K562 (cell line): ENCODE data around the gene MTCL3.

Experiments used
- ATAC-seq: fragments of 200-7000 bp; cut with Tn5 transposase; 3 replicates; pipeline ENCODE4 v1.9.1; 2020; ENCODE audit warnings: moderate library complexity
- BruUV-seq: library from RNA; stranded (reverse); fragments of 400-500 nt; replicated peaks from 2 replicates; lab custom pipeline; 2021; lab: Mats Ljungman, UMichigan
- CTCF ChIA-PET: fragments of 300-600 bp; formaldehyde crosslinking; extraction: SDS; loops from one replicate; lab custom pipeline; 2021; ENCODE audit warnings: low intra/inter-chr PET ratio; lab: Yijun Ruan, JAX
- POLR2A ChIA-PET: fragments of 300-600, 350-650 bp; sonication (Branson Sonifier 250); formaldehyde crosslinking; extraction: SDS; loops from one replicate; lab custom pipeline; 2021; ENCODE audit warnings: antibody characterized with exemption, inconsistent platforms; lab: Yijun Ruan, JAX
- DNase-seq, 4 experiments: peaks; one replicate each; pipeline versions ENCODE4 v3.0.0 to v3.0.0-alpha.2; 2011 to 2018; ENCODE audit warnings: low spot score in 3 of 4, mixed read lengths in 3 of 4; ENCODE audit errors: extremely low read depth in 1 of 4
- FAIRE-seq: peaks from 2 replicates; lab custom pipeline; 2011; peaks lifted over from hg19 to GRCh38; lab: Jason Lieb, UNC
- H2AFZ ChIP-seq: 2 replicates; pipeline ENCODE4 v1.6.0; 2011; ENCODE audit warnings: low read depth, low read length, control low read depth, inconsistent platforms
- H3K27ac ChIP-seq: fragments of 200-600 bp; 3 replicates; pipeline ENCODE4 v1.8.0; 2011; ENCODE audit warnings: low read depth, mild to moderate bottlenecking, control low read depth, inconsistent platforms, low read length, moderate library complexity, mixed read lengths; ENCODE audit errors: extremely low read depth
- H3K27me3 ChIP-seq, 2 experiments: fragments of 300-600 bp in 1 of 2; 2 replicates in 1 of 2; 3 replicates in 1 of 2; pipeline versions ENCODE4 v1.6.0 to v1.8.0; 2011; ENCODE audit warnings: inconsistent platforms in 2 of 2, low read length in 2 of 2, mild to moderate bottlenecking in 1 of 2, mixed read lengths in 1 of 2, moderate library complexity in 1 of 2; ENCODE audit not compliant: control insufficient read depth in 2 of 2, insufficient read depth in 2 of 2
- H3K36me3 ChIP-seq: fragments of 300-600 bp; 3 replicates; pipeline ENCODE4 v1.8.0; 2011; ENCODE audit warnings: mild to moderate bottlenecking, low read length, inconsistent platforms; ENCODE audit not compliant: control insufficient read depth, insufficient read depth
- H3K4me1 ChIP-seq, 2 experiments: fragments of 200-600 bp in 1 of 2; replicated peaks in 1 of 2; 2 replicates in 1 of 2; 3 replicates in 1 of 2; pipeline versions ENCODE4 v1.5.1 to v1.8.0; 2011; ENCODE audit warnings: inconsistent platforms in 2 of 2, low read length in 2 of 2, mild to moderate bottlenecking in 1 of 2, mixed read lengths in 1 of 2, moderate library complexity in 1 of 2; ENCODE audit not compliant: control insufficient read depth in 2 of 2, insufficient read depth in 2 of 2
- H3K4me2 ChIP-seq: 2 replicates; pipeline ENCODE4 v1.6.1; 2011; ENCODE audit warnings: low read length, control low read depth, inconsistent platforms, mixed read lengths; ENCODE audit not compliant: insufficient read depth
- H3K4me3 ChIP-seq: fragments of 200-600 bp; sonication (generic), shearing (Covaris generic); 2 replicates; pipeline ENCODE4 v1.5.1; 2016; ENCODE audit warnings: control low read depth, inconsistent platforms
- H3K79me2 ChIP-seq: fragments of 200-600 bp; 3 replicates; pipeline ENCODE4 v1.8.0; 2011; ENCODE audit warnings: low read length, inconsistent platforms; ENCODE audit not compliant: control insufficient read depth, insufficient read depth
- H3K9ac ChIP-seq, 2 experiments: 2 replicates each; pipeline versions ENCODE4 v1.6.0 to v1.6.1; 2011; ENCODE audit warnings: low read depth in 2 of 2, low read length in 2 of 2, control low read depth in 1 of 2, inconsistent platforms in 1 of 2, mild to moderate bottlenecking in 1 of 2, mixed read lengths in 1 of 2; ENCODE audit not compliant: insufficient read depth in 1 of 2
- H3K9me1 ChIP-seq: one replicate; pipeline ENCODE4 v1.6.0; 2011; ENCODE audit warnings: inconsistent platforms, mild to moderate bottlenecking, low read length, moderate library complexity; ENCODE audit not compliant: control insufficient read depth, insufficient read depth
- H3K9me3 ChIP-seq: replicated peaks from 2 replicates; pipeline ENCODE4 v1.5.1; 2011; ENCODE audit warnings: low read depth, low read length, inconsistent platforms; ENCODE audit not compliant: control insufficient read depth, insufficient read depth
- H4K20me1 ChIP-seq: replicated peaks from 2 replicates; pipeline ENCODE4 v1.6.1; 2011; ENCODE audit warnings: low read length, inconsistent platforms, mixed read lengths; ENCODE audit not compliant: control insufficient read depth, insufficient read depth
- CUX1 ChIP-seq: fragments of 200-800 bp; sonication (Bioruptor generic); IDR thresholded peaks from 2 replicates; pipeline ENCODE4 v1.6.1; 2016; ENCODE audit warnings: missing genetic modification characterization, missing compliant biosample characterization
- ELK1 ChIP-seq: sonication (generic); formaldehyde crosslinking; IDR thresholded peaks from 2 replicates; pipeline ENCODE4 v1.8.1; 2022; ENCODE audit warnings: missing genetic modification reagents
- FIP1L1 ChIP-seq: fragments of 200-400 bp; formaldehyde crosslinking; IDR thresholded peaks from 2 replicates; pipeline ENCODE4 v1.6.1; 2018; ENCODE audit warnings: mild to moderate bottlenecking, low read depth, low read length; ENCODE audit not compliant: poor library complexity, severe bottlenecking
- MCM5 ChIP-seq: fragments of 450-650 bp; IDR thresholded peaks from 2 replicates; pipeline ENCODE4 v1.6.1; 2016; ENCODE audit warnings: low read depth
- MYC ChIP-seq, 2 experiments: fragments of 250-450 bp in 1 of 2; sonication (Bioruptor Pico) in 1 of 2; IDR thresholded peaks; 2 replicates each; pipeline versions ENCODE4 v1.5.1 to v1.6.1; 2012 to 2021; ENCODE audit warnings: low read depth in 2 of 2, borderline replicate concordance in 1 of 2, improper control_type of control experiment in 1 of 2, low read length in 1 of 2, mild to moderate bottlenecking in 1 of 2, moderate library complexity in 1 of 2
- NR3C1 ChIP-seq: sonication (generic); formaldehyde crosslinking; IDR thresholded peaks from 2 replicates; pipeline ENCODE4 v1.8.1; 2022; ENCODE audit warnings: missing genetic modification reagents
- SMAD3 ChIP-seq: fragments of 450-650 bp; formaldehyde crosslinking; conservative IDR thresholded peaks from 2 replicates; pipeline ENCODE4 v1.4.0; 2020; ENCODE audit warnings: mild to moderate bottlenecking
- SMC3 ChIP-seq: conservative IDR thresholded peaks from 2 replicates; pipeline ENCODE4 v1.6.1; 2011; ENCODE audit warnings: low read depth, low read length, improper control_type of control experiment; ENCODE audit not compliant: insufficient read depth
- SRSF9 ChIP-seq: fragments of 200-400 bp; formaldehyde crosslinking; IDR thresholded peaks from 2 replicates; pipeline ENCODE4 v1.6.1; 2017; ENCODE audit warnings: low read depth, low read length, borderline replicate concordance
- STAT5A ChIP-seq: IDR thresholded peaks from 2 replicates; pipeline ENCODE4 v1.6.1; 2012; ENCODE audit warnings: low read length, inconsistent platforms, borderline replicate concordance
- ZNF232 ChIP-seq: sonication (generic); formaldehyde crosslinking; IDR thresholded peaks from 2 replicates; pipeline ENCODE4 v1.8.0; 2022; ENCODE audit warnings: mild to moderate bottlenecking, missing genetic modification reagents
- WGBS: fragments of 100-300 bp; shearing (Covaris generic); methylation state at CpG from one replicate; pipeline ENCODE4 v1.1.6; 2016; ENCODE audit warnings: low coverage, mixed read lengths; ENCODE audit not compliant: insufficient coverage; ENCODE audit errors: missing lambda C conversion rate; 5-methylcytosine and 5-hydroxymethylcytosine counted together
- in situ Hi-C: fragments of 300-500 bp; cut with MboI; formaldehyde crosslinking; loops from 4 replicates; pipeline ENCODE4 v1.15.0; 2018; ENCODE audit warnings: inconsistent platforms, mixed read lengths
- intact Hi-C: fragments of 100-400 bp; cut with micrococcal nuclease; formaldehyde crosslinking; loops from 2 replicates; pipeline ENCODE4 v1.14.2; 2022
- TF ChIP-seq, protein P1 (sequence below): sonication (generic); formaldehyde crosslinking; IDR thresholded peaks from 2 replicates; pipeline ENCODE4 v1.9.0; 2022; ENCODE audit warnings: mild to moderate bottlenecking, missing genetic modification reagents
- TF ChIP-seq, protein P2 (sequence below), 2 experiments: IDR thresholded peaks; 2 replicates each; pipeline ENCODE4 v1.6.1; 2011; ENCODE audit warnings: borderline replicate concordance in 1 of 2, control low read depth in 1 of 2, low read depth in 1 of 2, low read length in 1 of 2, mild to moderate bottlenecking in 1 of 2, mixed read lengths in 1 of 2, moderate library complexity in 1 of 2; ENCODE audit not compliant: insufficient read depth in 1 of 2, insufficient read length in 1 of 2, poor library complexity in 1 of 2, severe bottlenecking in 1 of 2; ENCODE audit errors: extremely low read depth in 1 of 2

Gene MTCL3

DNA sequence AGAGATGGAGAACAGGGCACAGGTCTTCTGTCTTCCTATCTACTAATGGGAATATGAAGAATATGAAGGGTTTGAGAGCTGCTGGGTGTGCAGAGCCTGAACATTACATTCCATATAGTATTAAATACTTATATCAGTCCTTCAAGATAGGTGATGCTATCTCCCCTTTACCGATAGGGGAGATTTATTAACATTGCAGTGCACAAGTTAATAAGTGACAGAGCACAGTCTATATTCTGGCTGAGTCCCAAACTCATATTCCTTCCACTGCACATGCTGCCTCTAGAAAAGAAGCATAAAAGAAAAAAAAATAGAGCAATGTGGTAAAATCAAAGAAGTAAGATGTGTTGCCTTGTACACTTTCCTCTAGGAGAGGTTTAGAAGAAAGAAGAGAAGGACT lies 41.5 kb downstream of the MTCL3 start:
- CTCF ChIA-PET: no interaction called here
- POLR2A ChIA-PET: no interaction called here
- TF ChIP-seq ELK1: no peak
- no peak for TF ChIP-seq NR3C1 (CRISPR knock-in tag)
- no peak for TF ChIP-seq MYC (IDR thresholded peaks at IDR 0.05; ENCODE audit: low read depth, low read length)
- TF ChIP-seq MYC (CRISPR knock-in tag; IDR thresholded peaks at IDR 0.05; ENCODE audit: borderline replicate concordance, low read depth): no peak
- TF ChIP-seq SMAD3 (CRISPR knock-in tag): no peak
- no peak for TF ChIP-seq STAT5A
- no peak for TF ChIP-seq MCM5
- TF ChIP-seq, protein P1, sequence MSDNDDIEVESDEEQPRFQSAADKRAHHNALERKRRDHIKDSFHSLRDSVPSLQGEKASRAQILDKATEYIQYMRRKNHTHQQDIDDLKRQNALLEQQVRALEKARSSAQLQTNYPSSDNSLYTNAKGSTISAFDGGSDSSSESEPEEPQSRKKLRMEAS (CRISPR knock-in tag): no peak
- TF ChIP-seq SRSF9: no peak
- TF ChIP-seq, protein P2, sequence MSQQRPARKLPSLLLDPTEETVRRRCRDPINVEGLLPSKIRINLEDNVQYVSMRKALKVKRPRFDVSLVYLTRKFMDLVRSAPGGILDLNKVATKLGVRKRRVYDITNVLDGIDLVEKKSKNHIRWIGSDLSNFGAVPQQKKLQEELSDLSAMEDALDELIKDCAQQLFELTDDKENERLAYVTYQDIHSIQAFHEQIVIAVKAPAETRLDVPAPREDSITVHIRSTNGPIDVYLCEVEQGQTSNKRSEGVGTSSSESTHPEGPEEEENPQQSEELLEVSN (IDR thresholded peaks at IDR 0.05; ENCODE audit: borderline replicate concordance in 1 of 2, extremely low read depth in 1 of 2, insufficient read depth in 1 of 2, insufficient read length in 1 of 2, low read depth in 1 of 2, low read length in 1 of 2, poor library complexity in 1 of 2, severe bottlenecking in 1 of 2): no peak
- no peak for TF ChIP-seq ZNF232 (CRISPR knock-in tag)
- TF ChIP-seq CUX1 (CRISPR knock-in tag): no peak
- no peak for TF ChIP-seq FIP1L1
- no peak for TF ChIP-seq SMC3

More for the DNA sequence above, 41.5 kb downstream of the MTCL3 start:
- BruUV-seq: no TSS peak
- Histone ChIP-seq H3K9ac (no peak overlapping the region), H3K4me1 (peaks cover 0 to 10% of the 10 kb centered on the region in 2 experiments; a peak in 2 of 5 replicates), H3K9me3 (no peaks in the 10 kb centered on the region), H4K20me1 (no peaks in the 10 kb centered on the region), H3K4me2 (no peak overlapping the region), H3K27ac (no peak overlapping the region), H3K4me3 (no peak overlapping the region), H3K9me1 (no peaks in the 10 kb centered on the region), H3K36me3 (no peaks in the 10 kb centered on the region), H3K79me2 (no peaks in the 10 kb centered on the region), H2AFZ (no peak overlapping the region), H3K27me3 (peaks cover 0 to 6% of the 10 kb centered on the region in 2 experiments; a peak in 1 of 5 replicates)
- FAIRE-seq (no peak), ATAC-seq (no peak), DNase-seq (no peak)
- in situ Hi-C loops (no loop called here), intact Hi-C loops (no loop called here)
- 0% methylated on average over 1 of the region's 1 CpG for WGBS
